Measurements from ENCODE around the gene NBPF14. TPM values are rescaled to one million over a fixed set of nuclear protein-coding genes. Genes with fewer than 3 reads are reported as not detected.

NBPF14 gene
- total RNA-seq (2022; extraction: Qiagen RNA extraction) = 24.4 to 32.9 TPM (median 28.9 TPM) in 5 replicates

GRCh38 chr1:148595911-148596310 is at the start of gene NBPF14:
NBPF14 (minus strand) TSS chr1:148596011; CDS start chr1:148595717, 294 bp downstream.

DNA sequence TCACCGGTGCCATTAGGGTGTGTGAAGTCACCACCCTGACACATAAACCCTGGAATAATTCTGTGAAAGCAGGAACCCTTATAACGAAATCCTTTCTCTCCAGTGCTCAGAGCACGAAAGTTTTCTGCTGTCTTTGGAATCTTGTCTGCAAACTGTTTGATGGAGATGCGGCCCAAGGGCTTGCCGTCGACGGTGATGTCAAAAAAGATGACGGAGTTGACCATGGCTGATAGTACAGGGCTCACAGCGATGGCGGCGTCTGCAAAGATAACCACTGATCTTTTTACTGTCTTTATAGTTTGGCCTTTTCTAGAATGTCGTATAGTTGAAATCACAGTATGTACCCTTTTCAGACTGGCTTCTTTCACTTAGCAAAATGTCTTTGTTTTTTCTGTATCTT is 112.8 kb downstream of the NBPF14 start, which contains the start of gene PPIAL4G:
PPIAL4G (minus strand) TSS at position 274 of the 400 bp plus-strand sequence; CDS start at position 224, 50 bp downstream.

Other genes starting within 250 kb of the NBPF14 start
- gene PPIAL4G, start 112.7 kb downstream of the NBPF14 start, total RNA-seq (2022; extraction: Qiagen RNA extraction) = not detected in 5 replicates
- gene NUDT4B, start 152.8 kb upstream of the NBPF14 start, total RNA-seq (2022; extraction: Qiagen RNA extraction) = 0.58 to 1.9 TPM (median 1.1 TPM) in 5 replicates
- gene PDE4DIP, start 248.4 kb upstream of the NBPF14 start, total RNA-seq (2022; extraction: Qiagen RNA extraction) = 5.3 to 8.1 TPM (median 6.2 TPM) in 5 replicates